ENCODE measurements around the gene WDR33.

- TF ChIP-seq, protein P1, sequence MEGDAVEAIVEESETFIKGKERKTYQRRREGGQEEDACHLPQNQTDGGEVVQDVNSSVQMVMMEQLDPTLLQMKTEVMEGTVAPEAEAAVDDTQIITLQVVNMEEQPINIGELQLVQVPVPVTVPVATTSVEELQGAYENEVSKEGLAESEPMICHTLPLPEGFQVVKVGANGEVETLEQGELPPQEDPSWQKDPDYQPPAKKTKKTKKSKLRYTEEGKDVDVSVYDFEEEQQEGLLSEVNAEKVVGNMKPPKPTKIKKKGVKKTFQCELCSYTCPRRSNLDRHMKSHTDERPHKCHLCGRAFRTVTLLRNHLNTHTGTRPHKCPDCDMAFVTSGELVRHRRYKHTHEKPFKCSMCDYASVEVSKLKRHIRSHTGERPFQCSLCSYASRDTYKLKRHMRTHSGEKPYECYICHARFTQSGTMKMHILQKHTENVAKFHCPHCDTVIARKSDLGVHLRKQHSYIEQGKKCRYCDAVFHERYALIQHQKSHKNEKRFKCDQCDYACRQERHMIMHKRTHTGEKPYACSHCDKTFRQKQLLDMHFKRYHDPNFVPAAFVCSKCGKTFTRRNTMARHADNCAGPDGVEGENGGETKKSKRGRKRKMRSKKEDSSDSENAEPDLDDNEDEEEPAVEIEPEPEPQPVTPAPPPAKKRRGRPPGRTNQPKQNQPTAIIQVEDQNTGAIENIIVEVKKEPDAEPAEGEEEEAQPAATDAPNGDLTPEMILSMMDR (IDR thresholded peaks at IDR 0.05 in 2 of 3, conservative IDR thresholded peaks at IDR 0.05 in 1 of 3; ENCODE audit: insufficient read depth in 2 of 3, low read depth in 1 of 3, low read length in 3 of 3): no peak
- TF ChIP-seq NUFIP1 (IDR thresholded peaks at IDR 0.05; ENCODE audit: partially characterized antibody) (no peak), ZNF274 (IDR thresholded peaks at IDR 0.05; ENCODE audit: borderline replicate concordance, low read depth, low read length) (no peak), BCLAF1 (IDR thresholded peaks at IDR 0.05; ENCODE audit: borderline replicate concordance in 1 of 2, control insufficient read depth in 1 of 2, low read depth in 2 of 2, low read length in 1 of 2) (no peak), ZNF384 (IDR thresholded peaks at IDR 0.05; ENCODE audit: low read depth, low read length) (no peak), PCBP1 (IDR thresholded peaks at IDR 0.05; ENCODE audit: low read depth, low read length, poor library complexity, severe bottlenecking) (no peak), BRF1 (IDR thresholded peaks at IDR 0.05; ENCODE audit: borderline replicate concordance, extremely low read depth, insufficient read length) (no peak), BMI1 (IDR thresholded peaks at IDR 0.05; ENCODE audit: low read length) (no peak), POLR2A (conservative IDR thresholded peaks at IDR 0.05) (no peak), NCOA4 (IDR thresholded peaks at IDR 0.05; ENCODE audit: partially characterized antibody) (no peak), CREB1 (IDR thresholded peaks at IDR 0.05) (no peak), CREB1 (CRISPR knock-in tag; IDR thresholded peaks at IDR 0.05) (no peak)
These were observed 153.8 kb downstream of the WDR33 start for GRCh38 chr2:127657232-127657595.
